SKM-1 treated with dmso at 0.1 percent for 144 hours (cell line): Measurements from ENCODE around the gene DHFR.
"Not testable (repeated sequence)": the region's sequence is repeated elsewhere in the genome, so short reads cannot be mapped to it uniquely, and the experiment has no call there.

Experiments
- DNase-seq: peaks from one replicate; lab custom pipeline; 2025; ENCODE audit not compliant: unreplicated experiment; lab: John Stamatoyannopoulos, UW

The DHFR gene

GRCh38 chr5:80597500-80597899, 57.3 kb downstream of the DHFR start:
- no peak for DNase-seq

DNA sequence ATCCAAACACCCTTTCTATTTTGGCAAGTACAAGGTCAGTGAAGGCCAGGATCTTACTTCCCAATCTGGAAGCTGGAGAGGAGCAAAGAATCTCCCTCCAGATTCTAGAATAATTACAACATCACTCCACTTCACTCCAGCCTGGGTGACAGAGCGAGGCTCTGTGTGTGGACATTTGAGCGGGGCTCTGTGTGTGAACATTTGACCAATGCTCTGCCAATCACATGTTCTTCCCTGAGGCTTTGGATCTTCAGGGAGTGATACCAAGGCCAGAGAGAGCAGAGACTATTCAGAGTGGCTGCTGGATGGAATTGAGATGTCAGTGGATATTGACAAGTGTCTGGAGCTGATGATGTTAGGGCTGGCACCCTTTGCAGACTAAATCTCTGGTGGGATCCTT, 60.0 kb downstream of the DHFR start:
- no peak for DNase-seq

- DNase-seq = no peak
Observed at GRCh38 chr5:80592761-80593160, 62.0 kb downstream of the DHFR start.

- no peak for DNase-seq
Observed at GRCh38 chr5:80592105-80592504, 62.7 kb downstream of the DHFR start.

DNA sequence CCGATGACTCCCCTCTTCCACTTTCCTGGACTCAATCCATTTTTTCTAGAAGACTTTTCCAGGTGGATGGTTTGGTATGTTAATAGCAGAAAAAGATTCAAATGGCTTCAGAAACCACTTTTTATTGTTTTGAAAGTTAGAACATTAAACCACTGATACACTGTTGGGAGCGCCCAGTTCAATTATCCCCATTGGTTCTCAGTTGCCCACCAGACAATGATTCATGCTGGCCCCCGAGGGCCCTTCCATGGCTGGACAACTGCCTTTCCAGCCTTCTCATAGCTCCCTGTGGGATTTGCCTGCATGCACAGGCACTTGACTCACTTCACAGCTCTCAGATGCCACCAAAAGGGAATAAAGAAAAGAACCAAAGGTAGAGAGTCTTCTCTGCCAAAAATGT, 63.4 kb downstream of the DHFR start:
- no peak for DNase-seq

GRCh38 chr5:80590766-80591165, 64.0 kb downstream of the DHFR start:
- DNase-seq = no peak

DNA sequence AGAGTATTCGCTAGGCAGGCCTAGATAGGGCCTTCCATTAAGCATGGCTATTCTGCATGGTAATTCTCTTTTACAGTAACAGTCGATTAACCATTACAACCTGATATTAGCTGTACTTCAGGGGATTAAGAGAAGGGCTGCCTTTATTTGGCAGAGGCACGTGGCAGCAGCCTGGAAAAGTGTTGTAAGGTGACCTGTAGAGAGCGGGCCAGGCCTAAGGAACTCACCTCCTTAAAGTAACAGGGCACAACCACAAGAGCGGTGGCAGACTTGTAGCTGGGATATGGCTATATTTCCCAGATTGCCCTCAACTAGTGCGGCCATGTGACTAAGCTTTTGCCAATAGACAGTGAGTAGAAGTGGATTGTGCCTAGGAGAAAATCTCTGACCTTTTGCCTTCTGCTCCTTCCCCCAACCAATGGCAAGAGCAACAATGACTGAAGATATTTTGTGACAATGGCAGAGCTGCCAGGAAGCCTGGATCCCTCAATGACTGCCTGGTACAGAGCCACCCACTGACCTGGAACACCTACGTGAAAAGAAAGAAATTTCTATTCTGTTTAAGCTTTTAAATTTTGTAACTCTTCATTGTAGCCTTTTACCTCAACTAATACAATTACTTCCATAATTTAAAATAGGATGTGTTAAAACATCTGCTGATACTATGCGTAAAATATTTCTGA, 65.8 kb downstream of the DHFR start:
- DNase-seq = no peak

GRCh38 chr5:80584770-80585169, 70.0 kb downstream of the DHFR start:
- no peak for DNase-seq

GRCh38 chr5:80580291-80580690, 74.5 kb downstream of the DHFR start:
- not testable (repeated sequence) for DNase-seq

GRCh38 chr5:80579050-80579449, 75.7 kb downstream of the DHFR start:
- no peak for DNase-seq

- DNase-seq = no peak
Observed at GRCh38 chr5:80577707-80578106, 77.1 kb downstream of the DHFR start.

- DNase-seq = no peak
Observed at GRCh38 chr5:80576383-80576782, 78.4 kb downstream of the DHFR start.
